HuH-7 (cell line): ENCODE data around the gene CDH23.
A peak's percentile ranks its signal among the peaks of the same experiment; 100 is the strongest.

Source experiments
- DNase-seq: peaks from one replicate; pipeline ENCODE4 v3.0.0; 2011; ENCODE audit warnings: low spot score

CDH23 gene

DNA sequence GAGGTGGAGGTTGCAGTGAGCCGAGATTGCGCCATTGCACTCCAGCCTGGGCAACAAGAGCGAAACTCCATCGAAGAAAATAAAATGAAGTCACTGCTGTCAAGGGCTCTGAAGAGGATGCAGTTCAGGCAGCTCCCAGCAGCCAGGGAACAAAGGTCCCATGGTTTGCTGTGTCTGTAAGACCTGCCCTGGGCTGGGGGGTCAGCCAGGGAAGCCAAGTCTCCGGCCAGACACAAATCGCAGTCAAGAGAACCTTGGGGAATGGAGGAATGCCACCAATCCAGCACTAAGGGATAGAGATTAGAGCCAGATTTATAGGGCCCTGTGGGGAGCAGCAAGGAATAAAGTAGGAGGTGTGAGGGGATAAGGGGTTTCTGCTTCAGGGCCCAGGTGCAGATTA is 405.5 kb downstream of the CDH23 start:
- DNase-seq: no peak

DNA sequence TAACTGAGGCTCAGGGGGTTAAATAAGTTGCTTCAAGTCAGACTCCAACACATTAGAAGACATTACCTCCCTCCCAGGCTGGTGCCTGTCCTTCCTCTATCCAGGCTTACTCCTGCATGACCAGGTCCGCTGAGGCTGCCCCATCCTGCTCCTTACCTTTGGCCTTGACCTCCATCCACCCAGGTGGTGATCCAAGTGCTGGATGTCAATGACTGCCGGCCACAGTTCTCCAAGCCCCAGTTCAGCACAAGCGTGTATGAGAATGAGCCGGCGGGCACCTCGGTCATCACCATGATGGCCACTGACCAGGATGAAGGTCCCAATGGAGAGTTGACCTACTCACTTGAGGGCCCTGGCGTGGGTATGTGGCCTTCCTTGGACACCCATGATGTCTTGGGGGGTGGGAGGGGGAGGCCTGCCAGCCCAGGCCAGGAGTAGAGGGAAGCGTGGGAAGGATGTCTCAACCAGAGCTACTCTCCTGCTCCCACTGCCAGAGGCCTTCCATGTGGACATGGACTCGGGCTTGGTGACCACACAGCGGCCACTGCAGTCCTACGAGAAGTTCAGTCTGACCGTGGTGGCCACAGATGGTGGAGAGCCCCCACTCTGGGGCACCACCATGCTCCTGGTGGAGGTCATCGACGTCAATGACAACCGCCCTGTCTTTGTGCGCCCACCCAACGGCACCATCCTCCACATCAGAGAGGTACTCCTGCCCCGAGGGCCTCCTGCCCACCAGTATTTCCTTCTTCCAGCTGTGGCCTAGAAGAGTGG is 406.2 kb downstream of the CDH23 start:
- no peak for DNase-seq

DNA sequence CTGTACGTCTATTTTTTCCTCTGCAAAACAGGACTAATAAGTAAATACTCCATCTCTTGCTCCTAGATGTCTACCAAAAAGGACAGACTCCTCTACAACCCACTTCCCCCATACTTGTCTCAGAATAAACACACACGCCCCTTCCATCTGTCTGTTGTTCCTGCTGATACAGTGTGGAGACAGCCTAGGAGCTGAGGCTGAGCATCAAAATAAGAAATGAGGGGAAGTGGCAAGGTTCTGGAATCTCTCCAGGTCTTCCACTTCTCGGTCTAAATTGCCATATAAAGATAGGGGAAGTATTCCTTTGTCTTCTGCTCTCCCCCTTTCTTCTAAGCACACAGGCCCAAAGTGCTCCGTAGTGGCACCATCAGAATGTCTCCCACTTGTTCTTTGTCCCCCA is 407.4 kb downstream of the CDH23 start:
- DNase-seq: no peak

DNA sequence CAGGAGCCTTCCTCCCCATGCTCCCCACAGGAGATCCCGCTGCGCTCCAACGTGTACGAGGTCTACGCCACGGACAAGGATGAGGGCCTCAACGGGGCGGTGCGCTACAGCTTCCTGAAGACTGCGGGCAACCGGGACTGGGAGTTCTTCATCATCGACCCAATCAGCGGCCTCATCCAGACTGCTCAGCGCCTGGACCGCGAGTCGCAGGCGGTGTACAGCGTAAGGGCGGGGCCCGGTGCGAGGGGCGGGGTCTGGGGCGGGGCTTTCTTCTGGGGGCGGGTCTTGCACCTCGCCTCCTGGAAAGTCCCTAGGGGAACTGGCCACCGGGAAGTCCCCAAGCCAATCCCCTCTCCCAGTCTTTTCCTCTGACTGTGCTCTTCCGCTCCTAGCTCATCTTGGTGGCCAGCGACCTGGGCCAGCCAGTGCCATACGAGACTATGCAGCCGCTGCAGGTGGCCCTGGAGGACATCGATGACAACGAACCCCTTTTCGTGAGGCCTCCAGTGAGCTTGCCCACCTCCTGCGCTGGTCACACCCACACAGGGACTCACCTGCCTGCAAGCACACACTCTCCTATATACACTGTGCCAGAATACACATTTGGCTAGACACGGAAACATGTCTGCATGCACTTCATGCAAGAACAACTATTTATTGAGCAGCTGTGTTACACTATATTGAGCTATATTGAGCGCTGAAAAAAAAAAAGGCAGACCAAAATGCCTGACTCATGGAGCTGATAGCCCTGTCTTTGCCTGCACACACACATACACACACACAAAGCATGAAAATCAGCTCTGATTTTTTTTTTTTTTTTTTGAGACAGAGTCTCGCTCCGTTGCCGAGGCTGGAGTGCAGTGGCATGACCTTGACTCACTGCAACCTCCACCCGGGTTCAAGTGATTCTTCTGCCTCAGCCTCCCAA is 409.3 kb downstream of the CDH23 start:
- no peak for DNase-seq

DNA sequence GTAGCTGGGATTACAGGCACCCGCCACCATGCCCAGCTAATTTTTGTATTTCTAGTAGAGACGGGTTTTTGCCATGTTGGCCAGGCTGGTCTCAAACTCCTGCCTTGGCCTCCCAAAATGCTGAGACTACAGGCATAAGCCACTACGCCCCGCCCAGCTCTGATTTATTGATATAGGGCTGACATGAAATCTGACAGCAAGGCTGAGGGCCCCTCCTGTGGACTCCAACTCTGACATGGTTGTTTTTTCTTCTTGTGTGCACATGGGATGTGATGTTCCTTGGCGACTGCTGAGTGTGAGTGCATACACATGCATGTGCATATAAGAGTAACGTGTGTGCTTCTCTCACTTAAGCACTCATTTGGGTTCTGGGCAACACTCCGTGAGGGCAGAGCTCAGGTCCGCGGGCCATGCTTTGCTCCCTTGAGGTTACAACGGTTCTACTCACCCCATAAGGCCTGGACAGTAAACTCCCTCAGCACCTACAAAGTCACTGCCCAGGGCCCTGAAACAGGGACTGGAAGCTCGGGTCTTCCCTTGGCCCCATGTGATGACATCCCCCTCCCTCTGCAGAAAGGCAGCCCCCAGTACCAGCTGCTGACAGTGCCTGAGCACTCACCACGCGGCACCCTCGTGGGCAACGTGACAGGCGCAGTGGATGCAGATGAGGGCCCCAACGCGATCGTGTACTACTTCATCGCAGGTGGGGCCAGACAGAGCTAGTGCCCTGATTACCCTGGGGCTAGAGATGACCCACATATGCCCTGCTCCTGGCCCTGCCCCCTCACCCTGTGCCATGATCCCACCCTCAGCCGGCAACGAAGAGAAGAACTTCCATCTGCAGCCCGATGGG is 410.2 kb downstream of the CDH23 start:
- no peak for DNase-seq

DNA sequence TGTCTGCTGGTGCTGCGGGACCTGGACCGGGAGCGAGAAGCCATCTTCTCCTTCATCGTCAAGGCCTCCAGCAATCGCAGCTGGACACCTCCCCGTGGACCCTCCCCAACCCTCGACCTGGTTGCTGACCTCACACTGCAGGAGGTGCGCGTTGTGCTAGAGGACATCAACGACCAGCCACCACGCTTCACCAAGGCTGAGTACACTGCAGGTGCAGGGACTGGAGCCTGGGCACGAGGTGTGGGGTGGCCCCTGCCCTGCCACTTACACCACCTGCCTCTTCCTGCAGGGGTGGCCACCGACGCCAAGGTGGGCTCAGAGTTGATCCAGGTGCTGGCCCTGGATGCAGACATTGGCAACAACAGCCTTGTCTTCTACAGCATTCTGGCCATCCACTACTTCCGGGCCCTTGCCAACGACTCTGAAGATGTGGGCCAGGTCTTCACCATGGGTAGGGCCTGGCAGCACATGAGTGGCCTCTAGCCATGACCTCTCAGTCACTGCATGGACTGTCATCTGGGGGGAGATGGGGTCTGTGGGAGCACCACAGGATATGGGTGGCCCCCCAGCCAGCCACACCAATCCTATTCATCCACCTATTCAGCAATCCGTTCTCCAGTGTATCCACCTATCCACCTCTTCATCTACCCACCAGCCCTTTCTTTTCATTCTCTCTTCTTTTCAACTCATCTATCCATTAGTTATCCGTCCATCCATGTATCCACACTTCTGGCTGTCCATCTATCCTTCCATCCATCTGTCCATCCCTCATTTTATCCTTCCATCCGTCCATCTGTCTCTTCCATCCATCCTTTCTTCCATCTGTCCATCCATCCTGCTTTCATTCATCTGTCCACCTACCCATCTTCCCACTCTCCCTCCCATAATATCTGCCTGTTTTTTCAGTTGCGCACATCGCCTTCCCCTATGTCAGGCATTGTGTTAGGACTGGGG is 411.1 kb downstream of the CDH23 start:
- DNase-seq: no peak

DNA sequence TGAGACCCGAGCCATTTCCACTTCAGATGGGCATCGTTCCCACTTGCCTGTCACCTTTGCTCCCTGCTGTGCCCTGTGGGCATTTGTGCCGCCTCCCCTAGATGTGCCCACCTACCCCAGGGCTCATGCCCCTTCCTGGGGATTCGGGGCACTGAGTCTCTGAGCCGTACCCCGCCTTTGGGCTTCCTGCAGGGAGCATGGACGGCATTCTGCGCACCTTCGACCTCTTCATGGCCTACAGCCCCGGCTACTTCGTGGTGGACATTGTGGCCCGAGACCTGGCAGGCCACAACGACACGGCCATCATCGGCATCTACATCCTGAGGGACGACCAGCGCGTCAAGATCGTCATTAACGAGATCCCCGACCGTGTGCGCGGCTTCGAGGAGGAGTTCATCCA is 412.9 kb downstream of the CDH23 start:
- no peak for DNase-seq

DNA sequence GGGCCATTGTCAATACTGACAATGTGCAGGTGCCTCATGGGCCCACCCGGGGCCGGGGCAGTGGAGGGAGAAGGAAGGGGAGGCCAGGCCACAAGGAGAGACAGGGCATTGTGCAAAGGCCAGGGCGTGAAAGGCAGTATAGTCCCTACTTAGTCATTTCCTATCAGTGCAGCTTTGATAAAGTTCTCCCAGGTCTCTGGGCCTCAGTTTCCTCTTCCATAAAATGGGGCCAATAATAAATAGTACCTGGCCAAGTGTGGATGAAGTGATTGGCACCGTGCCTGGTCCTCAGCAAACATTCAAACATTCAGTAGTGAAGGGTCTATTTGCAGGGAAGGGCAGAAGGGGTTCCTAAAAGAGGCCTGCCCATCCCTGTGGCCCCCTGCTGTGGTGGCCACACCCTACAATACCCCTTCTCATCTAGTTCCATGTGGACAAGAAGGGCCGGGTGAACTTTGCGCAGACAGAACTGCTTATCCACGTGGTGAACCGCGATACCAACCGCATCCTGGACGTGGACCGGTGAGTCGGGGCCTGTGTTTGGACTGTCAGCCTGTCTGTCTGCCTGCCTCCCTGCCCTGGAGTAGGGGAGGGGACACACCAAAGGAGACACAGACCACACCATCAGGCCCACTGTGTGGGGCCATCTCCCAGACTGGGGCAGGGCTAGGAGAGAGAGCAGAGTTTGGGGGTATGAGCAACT is 413.5 kb downstream of the CDH23 start:
- no peak for DNase-seq

DNA sequence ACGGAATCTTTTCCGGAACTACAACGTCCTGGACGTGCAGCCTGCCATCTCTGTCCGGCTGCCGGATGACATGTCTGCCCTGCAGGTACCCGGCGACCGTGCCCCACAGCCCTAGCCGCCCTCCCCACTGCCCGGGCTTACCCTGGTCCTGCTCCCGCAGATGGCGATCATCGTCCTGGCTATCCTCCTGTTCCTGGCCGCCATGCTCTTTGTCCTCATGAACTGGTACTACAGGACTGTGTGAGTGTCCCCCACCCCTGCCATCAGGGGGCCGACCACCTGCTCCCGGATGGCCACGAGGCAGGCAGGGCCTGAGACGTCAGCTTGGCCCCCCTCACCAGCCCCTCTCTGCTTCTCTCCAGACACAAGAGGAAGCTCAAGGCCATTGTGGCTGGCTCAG is 414.6 kb downstream of the CDH23 start:
- DNase-seq: no peak

DNA sequence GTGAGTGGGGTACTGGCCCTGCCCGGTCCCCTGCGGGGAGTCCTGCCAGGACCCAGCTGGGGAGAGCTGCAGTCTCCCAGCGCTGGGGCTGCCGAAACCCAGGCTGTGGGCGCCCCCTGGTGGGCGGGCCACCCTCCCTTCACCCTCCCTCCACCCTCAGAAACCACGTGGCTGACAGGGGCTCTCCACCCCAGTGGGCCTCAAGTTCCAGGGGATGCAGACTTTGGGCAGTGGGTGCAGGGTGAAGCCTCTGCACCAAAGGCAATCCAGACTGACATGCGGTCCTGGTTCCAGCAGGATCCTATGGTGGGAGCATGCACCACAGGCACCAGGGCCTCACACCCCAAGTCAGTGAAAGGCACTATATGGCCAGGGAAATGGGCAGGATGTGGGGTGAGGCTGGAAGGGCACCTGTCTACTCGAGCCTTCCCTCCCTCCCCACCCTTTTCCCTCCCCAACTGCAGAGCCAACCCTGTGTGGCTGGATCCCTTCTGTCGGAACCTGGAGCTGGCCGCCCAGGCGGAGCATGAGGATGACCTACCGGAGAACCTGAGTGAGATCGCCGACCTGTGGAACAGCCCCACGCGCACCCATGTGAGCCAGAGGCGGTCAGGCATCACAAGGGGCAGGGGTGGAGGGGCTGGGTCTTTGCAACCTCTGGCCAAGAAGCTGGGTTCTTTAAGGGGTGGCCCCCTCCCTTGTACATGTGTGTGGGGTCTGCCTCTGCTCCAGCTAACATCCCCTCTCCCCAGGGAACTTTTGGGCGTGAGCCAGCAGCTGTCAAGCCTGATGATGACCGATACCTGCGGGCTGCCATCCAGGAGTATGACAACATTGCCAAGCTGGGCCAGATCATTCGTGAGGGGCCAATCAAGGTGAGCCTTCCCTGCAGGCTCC is 415.5 kb downstream of the CDH23 start:
- DNase-seq: peak; percentile 78

DNA sequence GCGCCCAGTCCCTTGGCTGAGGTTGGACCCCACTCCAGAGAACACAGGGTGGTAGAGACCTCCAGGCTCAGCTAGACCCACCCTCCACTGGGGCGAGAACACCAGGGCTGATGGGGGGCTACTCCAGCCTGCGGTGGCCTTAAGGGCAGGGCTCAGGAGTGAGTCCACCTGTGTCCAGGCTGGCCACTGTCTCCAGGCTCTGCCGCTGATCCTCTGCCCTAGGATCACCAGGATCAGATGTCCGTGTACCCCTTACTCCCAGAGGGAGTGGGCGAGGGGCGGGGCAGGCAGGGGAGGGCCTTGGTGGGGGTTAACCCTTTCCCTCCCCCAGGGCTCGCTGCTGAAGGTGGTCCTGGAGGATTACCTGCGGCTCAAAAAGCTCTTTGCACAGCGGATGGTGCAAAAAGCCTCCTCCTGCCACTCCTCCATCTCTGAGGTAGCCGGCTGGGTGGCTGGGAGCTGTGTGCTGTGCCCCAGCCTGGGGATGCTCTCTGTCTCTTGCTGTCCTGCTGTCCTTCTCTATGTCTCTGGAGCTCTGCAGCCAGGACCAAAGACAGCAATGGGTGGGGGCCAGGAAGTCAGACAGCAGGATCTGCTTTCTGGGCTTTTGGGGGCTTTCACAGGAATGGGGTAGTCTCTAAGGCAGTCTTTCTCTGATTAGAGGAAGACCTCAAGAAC is 416.3 kb downstream of the CDH23 start:
- no peak for DNase-seq

DNA sequence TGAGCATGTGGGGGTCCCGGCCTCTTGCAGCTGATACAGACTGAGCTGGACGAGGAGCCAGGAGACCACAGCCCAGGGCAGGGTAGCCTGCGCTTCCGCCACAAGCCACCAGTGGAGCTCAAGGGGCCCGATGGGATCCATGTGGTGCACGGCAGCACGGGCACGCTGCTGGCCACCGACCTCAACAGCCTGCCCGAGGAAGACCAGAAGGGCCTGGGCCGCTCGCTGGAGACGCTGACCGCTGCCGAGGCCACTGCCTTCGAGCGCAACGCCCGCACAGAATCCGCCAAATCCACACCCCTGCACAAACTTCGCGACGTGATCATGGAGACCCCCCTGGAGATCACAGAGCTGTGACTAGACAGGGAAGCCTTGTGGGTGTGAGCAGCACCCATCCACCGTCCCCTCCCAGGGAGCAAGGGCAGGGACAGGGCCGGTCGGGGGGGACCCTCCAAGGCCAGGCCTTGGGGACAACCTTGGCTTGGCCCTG is 418.2 kb downstream of the CDH23 start:
- DNase-seq: no peak

DNA sequence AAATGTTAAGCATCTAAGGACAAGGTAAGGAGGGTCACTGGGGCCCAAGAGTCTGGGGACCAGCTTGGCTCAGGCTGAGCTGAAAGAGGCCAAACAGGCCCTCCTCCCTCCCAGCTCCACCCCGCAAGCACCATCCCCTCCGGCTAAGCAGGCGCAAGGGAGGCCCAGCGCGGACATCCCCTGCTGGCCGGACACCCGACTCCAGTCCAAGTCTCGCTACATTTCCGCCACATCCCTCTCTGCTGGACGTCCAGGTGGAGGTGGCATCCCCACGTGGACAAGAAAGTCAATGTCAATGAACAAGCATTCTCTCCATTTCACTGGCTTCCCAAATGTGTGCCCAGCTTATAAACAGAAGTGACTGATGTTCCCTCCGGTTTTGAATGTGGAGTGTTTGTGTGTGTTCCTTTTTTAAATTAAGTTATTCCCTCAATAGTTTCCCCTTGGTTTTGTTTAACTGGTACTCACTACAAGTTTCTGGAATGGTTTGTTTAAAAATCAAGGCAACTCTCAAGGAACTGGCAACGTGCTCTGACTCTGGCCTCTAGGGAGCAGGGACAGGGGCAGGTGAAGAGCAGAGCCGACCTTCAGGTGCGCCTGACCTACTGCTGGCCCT is 418.9 kb downstream of the CDH23 start:
- no peak for DNase-seq

DNA sequence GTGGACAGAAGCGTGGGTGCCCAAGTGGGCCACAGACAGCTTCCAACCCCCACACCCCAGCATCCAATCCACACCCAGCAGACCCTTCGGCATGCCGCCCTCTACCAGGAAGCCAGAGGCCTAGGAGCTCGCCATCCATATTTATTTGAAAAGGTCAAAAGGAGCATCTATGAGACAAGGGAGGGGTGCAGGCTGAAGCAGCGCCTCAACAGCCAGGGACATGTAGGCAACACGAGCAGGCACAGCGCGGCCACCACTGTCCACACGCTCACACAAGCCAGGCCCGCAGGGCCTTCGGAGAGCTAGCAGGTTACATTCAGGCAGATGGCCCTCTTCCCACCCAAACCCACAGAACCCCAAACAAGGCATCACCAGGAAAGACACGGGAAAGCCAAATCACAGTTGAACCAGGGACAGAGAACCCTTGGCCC is 419.7 kb downstream of the CDH23 start:
- no peak for DNase-seq

DNA sequence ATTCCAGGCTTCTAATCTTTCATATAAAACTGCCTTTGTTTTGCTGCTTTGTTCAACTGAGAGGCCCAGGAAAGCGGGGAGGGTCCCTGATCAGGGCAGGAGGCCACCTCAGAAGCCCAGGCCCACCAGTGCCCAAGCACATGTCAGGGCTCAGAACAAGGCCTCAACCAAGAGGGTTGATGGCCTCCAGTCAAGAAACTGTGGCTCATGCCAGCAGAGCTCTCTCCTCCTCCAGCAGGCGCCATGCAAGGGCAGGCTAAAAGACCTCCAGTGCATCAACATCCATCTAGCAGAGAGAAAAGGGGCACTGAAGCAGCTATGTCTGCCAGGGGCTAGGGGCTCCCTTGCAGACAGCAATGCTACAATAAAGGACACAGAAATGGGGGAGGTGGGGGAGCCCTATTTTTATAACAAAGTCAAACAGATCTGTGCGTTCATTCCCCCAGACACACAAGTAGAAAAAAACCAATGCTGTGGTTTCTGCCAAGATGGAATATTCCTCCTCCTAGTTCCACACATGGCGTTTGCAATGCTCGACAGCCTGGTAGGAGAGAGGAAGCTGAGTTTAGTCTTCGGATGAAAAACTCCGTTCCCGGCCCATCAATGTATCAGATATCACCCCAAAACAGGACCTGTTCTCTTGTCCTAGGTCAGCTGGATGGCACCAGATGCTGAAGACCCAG is 420.4 kb downstream of the CDH23 start:
- DNase-seq: no peak

DNA sequence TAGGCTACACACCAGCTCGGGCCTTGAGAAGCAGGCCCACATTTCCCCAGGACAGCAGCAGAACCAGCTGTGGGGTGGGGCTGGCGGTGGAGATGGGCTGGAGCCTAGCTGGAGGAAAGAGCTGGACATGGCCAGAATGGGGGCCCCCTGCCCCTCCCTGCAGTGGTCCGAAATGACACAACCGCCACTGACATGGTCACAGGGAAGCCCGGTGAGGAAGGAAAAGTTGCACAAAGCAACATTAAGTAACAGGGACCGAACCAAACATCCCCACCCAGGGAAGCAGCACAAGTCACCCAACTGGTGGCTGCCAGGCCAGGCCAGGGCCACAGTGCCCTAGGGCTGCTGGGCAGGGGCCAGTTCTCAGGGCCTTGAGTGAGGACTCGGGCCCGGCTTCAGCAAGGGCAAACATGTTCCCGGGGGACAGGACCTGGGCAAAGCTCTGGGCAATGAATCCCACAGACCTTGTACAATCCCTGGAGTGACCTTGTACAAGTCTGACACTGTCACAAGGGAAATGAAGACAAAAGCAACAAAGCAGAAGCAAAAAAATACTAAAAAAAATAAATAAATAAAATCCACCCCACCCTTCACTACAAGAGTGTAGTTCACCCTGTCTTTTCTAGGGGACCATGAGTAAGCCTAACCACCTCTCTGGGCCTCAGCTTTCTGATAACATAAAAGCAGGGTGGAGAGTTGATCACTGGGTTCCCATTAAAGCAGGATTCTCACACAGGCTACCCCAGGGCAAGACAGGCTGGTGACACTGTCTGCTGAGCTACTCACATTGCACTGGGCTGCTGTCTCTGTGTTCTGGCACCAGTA is 421.3 kb downstream of the CDH23 start:
- no peak for DNase-seq
